IMR-90 (cell line): Measurements from ENCODE around the gene CHTF8. TPM values are rescaled to one million over a fixed set of nuclear protein-coding genes. Genes with fewer than 3 reads are reported as not detected.

Experiments used
- ATAC-seq: fragments of 200-7000 bp; cut with Tn5 transposase; 2 replicates; pipeline ENCODE4 v1.9.1; 2020; ENCODE audit warnings: low read depth, mild to moderate bottlenecking, moderate library complexity
- BruUV-seq: library from RNA; stranded (reverse); fragments of 400-500 nt; replicated peaks from 2 replicates; lab custom pipeline; 2021; lab: Mats Ljungman, UMichigan
- CTCF ChIA-PET: fragments of 300-600 bp; formaldehyde crosslinking; extraction: SDS; loops from one replicate; lab custom pipeline; 2021; ENCODE audit warnings: antibody characterized with exemption; lab: Yijun Ruan, JAX
- POLR2A ChIA-PET: fragments of 300-600 bp; sonication (Branson Sonifier 250); formaldehyde crosslinking; loops from one replicate; lab custom pipeline; 2022; ENCODE audit warnings: antibody characterized with exemption; ENCODE audit not compliant: unreplicated experiment; lab: Charles Lee
- DNase-seq: peaks from one replicate; pipeline ENCODE4 v3.0.0; 2013
- H2AFZ ChIP-seq: replicated peaks from 2 replicates; pipeline ENCODE3; 2013; ENCODE audit warnings: low read length, mild to moderate bottlenecking; ENCODE audit not compliant: poor library complexity
- H2AK5ac ChIP-seq: 2 replicates; pipeline ENCODE4 v1.6.1; 2013; ENCODE audit warnings: low read depth, low read length, inconsistent platforms
- H2AK9ac ChIP-seq: replicated peaks from 2 replicates; pipeline ENCODE3; 2013; ENCODE audit warnings: mild to moderate bottlenecking, low read depth, low read length, moderate library complexity; ENCODE audit not compliant: poor library complexity
- H2BK120ac ChIP-seq: 2 replicates; pipeline ENCODE4 v1.6.1; 2013; ENCODE audit warnings: low read depth, low read length, inconsistent platforms
- H2BK15ac ChIP-seq: 3 replicates; pipeline ENCODE4 v1.6.1; 2013; ENCODE audit warnings: low read depth, low read length, inconsistent platforms
- H2BK20ac ChIP-seq: 2 replicates; pipeline ENCODE4 v1.6.1; 2013; ENCODE audit warnings: low read depth, mild to moderate bottlenecking, inconsistent platforms, low read length, moderate library complexity
- H2BK5ac ChIP-seq: 2 replicates; pipeline ENCODE4 v1.6.1; 2013; ENCODE audit warnings: mild to moderate bottlenecking, low read depth, low read length, inconsistent platforms; ENCODE audit not compliant: poor library complexity, severe bottlenecking
- H3K14ac ChIP-seq: replicated peaks from 2 replicates; pipeline ENCODE4 v1.6.1; 2013; ENCODE audit warnings: low read depth, low read length, inconsistent platforms
- H3K18ac ChIP-seq: 2 replicates; pipeline ENCODE4 v1.6.1; 2013; ENCODE audit warnings: low read depth, low read length, control low read depth
- H3K23ac ChIP-seq: 2 replicates; pipeline ENCODE4 v1.6.1; 2013; ENCODE audit warnings: low read depth, low read length, inconsistent platforms
- H3K27ac ChIP-seq: 2 replicates; pipeline ENCODE4 v1.5.1; 2013; ENCODE audit warnings: mild to moderate bottlenecking, control low read depth, low read length; ENCODE audit not compliant: insufficient read depth
- H3K27me3 ChIP-seq: 2 replicates; pipeline ENCODE4 v1.6.1; 2013; ENCODE audit warnings: low read length; ENCODE audit not compliant: control insufficient read depth, insufficient read depth
- H3K36me3 ChIP-seq: 2 replicates; pipeline ENCODE4 v1.6.1; 2013; ENCODE audit warnings: low read length, mixed read lengths; ENCODE audit not compliant: control insufficient read depth, insufficient read depth
- H3K4ac ChIP-seq: 2 replicates; pipeline ENCODE4 v1.6.1; 2013; ENCODE audit warnings: low read depth, low read length, inconsistent platforms
- H3K4me1 ChIP-seq: 2 replicates; pipeline ENCODE4 v1.6.1; 2013; ENCODE audit warnings: low read length, mixed read lengths; ENCODE audit not compliant: control insufficient read depth, insufficient read depth
- H3K4me2 ChIP-seq: 2 replicates; pipeline ENCODE4 v1.6.1; 2013; ENCODE audit warnings: low read depth, mild to moderate bottlenecking, control low read depth, low read length, moderate library complexity
- H3K4me3 ChIP-seq: 2 replicates; pipeline ENCODE4 v1.5.1; 2013; ENCODE audit warnings: low read depth, mild to moderate bottlenecking, control low read depth, low read length, moderate library complexity; ENCODE audit not compliant: insufficient read depth
- H3K56ac ChIP-seq: 2 replicates; pipeline ENCODE4 v1.6.1; 2013; ENCODE audit warnings: low read length, inconsistent platforms; ENCODE audit not compliant: insufficient read depth; ENCODE audit errors: extremely low read depth
- H3K79me1 ChIP-seq, 2 experiments: 2 replicates each; pipeline ENCODE4 v1.6.1; 2013; ENCODE audit warnings: low read length in 2 of 2, inconsistent platforms in 1 of 2, low read depth in 1 of 2
- H3K9ac ChIP-seq: 2 replicates; pipeline ENCODE4 v1.6.1; 2013; ENCODE audit warnings: low read depth, low read length, control low read depth
- H3K9me1 ChIP-seq: 2 replicates; pipeline ENCODE4 v1.6.1; 2013; ENCODE audit warnings: low read length, inconsistent platforms; ENCODE audit not compliant: insufficient read depth
- H3K9me3 ChIP-seq: 2 replicates; pipeline ENCODE4 v1.6.1; 2013; ENCODE audit warnings: low read length; ENCODE audit not compliant: control insufficient read depth, insufficient read depth
- H4K20me1 ChIP-seq: 2 replicates; pipeline ENCODE4 v1.6.1; 2013; ENCODE audit warnings: low read length, inconsistent platforms; ENCODE audit not compliant: insufficient read depth
- H4K5ac ChIP-seq: 2 replicates; pipeline ENCODE4 v1.6.1; 2013; ENCODE audit warnings: mild to moderate bottlenecking, low read depth, low read length, control low read depth
- H4K8ac ChIP-seq, 2 experiments: 2 replicates each; pipeline ENCODE4 v1.6.1; 2013; ENCODE audit warnings: low read depth in 2 of 2, low read length in 2 of 2, control low read depth in 1 of 2, inconsistent platforms in 1 of 2
- H4K91ac ChIP-seq: 2 replicates; pipeline ENCODE4 v1.6.1; 2013; ENCODE audit warnings: low read depth, low read length, inconsistent platforms; ENCODE audit not compliant: insufficient read depth
- BHLHE40 ChIP-seq: fragments of 150-350 bp; IDR thresholded peaks from 2 replicates; pipeline ENCODE4 v1.6.1; 2016; ENCODE audit warnings: mild to moderate bottlenecking, low read depth, low read length
- CEBPB ChIP-seq: IDR thresholded peaks from 2 replicates; pipeline ENCODE4 v1.6.1; 2012; ENCODE audit warnings: low read depth, low read length, improper control_type of control experiment
- MAFK ChIP-seq: IDR thresholded peaks from 2 replicates; pipeline ENCODE4 v1.6.1; 2012; ENCODE audit warnings: low read depth, low read length, improper control_type of control experiment
- WGBS, 2 experiments: methylation state at CpG; one replicate each; pipeline versions ENCODE4 v1.1.5 to v1.1.7; 2013; ENCODE audit warnings: missing lambda C conversion rate in 2 of 2; ENCODE audit not compliant: insufficient read length in 1 of 2; ENCODE audit errors: extremely low coverage in 2 of 2; 5-methylcytosine and 5-hydroxymethylcytosine counted together
- dilution Hi-C: fragments of 300-500 bp; cut with HindIII; formaldehyde crosslinking; loops from one replicate; pipeline ENCODE4 v1.14.3; 2018; ENCODE audit warnings: low sequenced_read_pairs; ENCODE audit not compliant: unreplicated experiment
- in situ Hi-C: fragments of 300-500 bp; cut with MboI; formaldehyde crosslinking; loops from 3 replicates; pipeline ENCODE4 v1.14.3; 2019; ENCODE audit warnings: low sequenced_read_pairs, inconsistent platforms, mixed read lengths
- intact Hi-C: fragments of 100-400 bp; cut with micrococcal nuclease; formaldehyde crosslinking; loops from 2 replicates; pipeline ENCODE4 v1.10.0; 2022
- polyA plus RNA-seq, 3 experiments: library from polyadenylated mRNA; depleted of rRNA; stranded (reverse); fragments of >200 nt; gene quantifications; 2 replicates each; pipeline ENCODE4 v1.2.3, GENCODE V29; 2012; ENCODE audit warnings: low replicate concordance in 1 of 3
- total RNA-seq: library from RNA; depleted of rRNA; stranded (reverse); fragments of >200 nt; gene quantifications from 2 replicates; pipeline ENCODE4 v1.2.3, GENCODE V29; 2012

CHTF8 gene
- total and polyA plus RNA-seq, 2 of the 4 experiments (the other 2 are of a cell fraction): 47.1 to 122 TPM

DNA sequence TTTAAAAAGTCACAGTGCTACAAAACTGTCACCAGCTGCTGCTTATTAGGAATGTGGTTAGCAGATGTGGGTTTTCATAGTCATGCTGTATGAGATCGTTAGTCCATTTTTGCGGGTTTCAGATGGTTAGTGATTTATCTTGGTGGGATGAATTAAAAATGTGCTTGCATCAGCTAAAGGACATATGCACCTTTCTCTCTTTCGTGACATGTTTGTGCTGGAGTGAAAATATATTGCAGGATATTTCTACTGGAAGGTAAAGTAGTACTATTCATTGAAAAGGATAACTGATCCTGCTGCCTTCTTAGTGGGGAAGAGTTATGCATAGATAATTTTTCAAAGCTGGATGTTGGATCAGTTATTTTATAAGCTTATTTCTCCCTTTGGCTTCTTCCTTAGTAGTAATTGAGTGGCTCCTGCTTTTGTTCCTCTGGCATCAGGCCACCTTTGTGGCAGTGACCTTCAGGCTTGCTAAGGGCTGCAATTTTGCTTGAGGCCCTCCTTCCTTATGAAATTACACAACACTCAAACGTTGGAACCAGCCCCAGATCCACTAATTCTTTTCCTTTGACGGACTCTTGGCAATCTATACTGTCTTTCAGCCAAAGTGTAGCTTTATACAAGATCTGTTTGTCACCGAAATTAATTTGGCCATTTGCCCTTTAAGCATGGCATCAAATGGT lies 47.1 kb upstream of the CHTF8 start:
- Histone ChIP-seq H2AK9ac (no peak overlapping the region), H3K18ac (no peak overlapping the region), H2BK120ac (0 out of 2 replicates have a peak overlapping the region, but pooled peaks have one; percentile 16), H2BK5ac (peak overlapping the region; percentile 4), H3K27me3 (no peaks in the 10 kb centered on the region), H3K9me1 (peaks cover 16% of the 10 kb centered on the region), H3K4me2 (peak overlapping the region; percentile 38), H3K9me3 (no peaks in the 10 kb centered on the region), H3K14ac (no peak overlapping the region), H4K5ac (no peak overlapping the region), H3K9ac (no peak overlapping the region), H2AFZ (no peak overlapping the region), H2BK15ac (no peak overlapping the region), H3K79me1 (peaks cover 0 to 9% of the 10 kb centered on the region in 2 experiments; a peak in 1 of 4 replicates), H4K8ac (peak overlapping the region in 1 of 2 experiments; percentile 6; a peak in 1 of 4 replicates), H3K4me1 (peaks cover 13% of the 10 kb centered on the region), H4K91ac (no peak overlapping the region), H3K4ac (no peak overlapping the region), H3K23ac (no peak overlapping the region), H2BK20ac (no peak overlapping the region), H3K36me3 (peaks cover 1% of the 10 kb centered on the region; the same call in 1 of the 2 replicates), H3K27ac (peak overlapping the region; percentile 41; the same call in 1 of the 2 replicates), H3K56ac (no peak overlapping the region), H2AK5ac (0 out of 2 replicates have a peak overlapping the region, but pooled peaks have one; percentile 6), H3K4me3 (no peak overlapping the region), H4K20me1 (no peaks in the 10 kb centered on the region)
- ChIA-PET POLR2A (interaction anchor here (0.6 kb wide), 2 partner anchors 46 to 201 kb away, joined by 4 to 5 read pairs; no protein-coding TSS in a partner anchor), CTCF (interaction anchor here (1.0 to 1.1 kb wide), 2 partner anchors 10 to 14 kb away, joined by 3 to 4 read pairs; no protein-coding TSS in a partner anchor)
- no CpG with 5 or more reads among the region's 6 CpGs for WGBS, 2 experiments
- DNase-seq (peak; percentile 84), ATAC-seq (peak; percentile 50)
- TF ChIP-seq BHLHE40: no peak
- peak; percentile 86 for TF ChIP-seq CEBPB
- peak; percentile 90 for TF ChIP-seq MAFK
- in situ Hi-C loops: no loop called here
- intact Hi-C loops: no loop called here
- no TSS peak for BruUV-seq
- dilution Hi-C loops: no loop called here
